ENCODE results near the gene CALHM3. TPM values are rescaled to one million over a fixed set of nuclear protein-coding genes. Genes with fewer than 3 reads are reported as not detected.

Gene CALHM3
- total RNA-seq, 1 donor from 2014 or later = not detected

DNA sequence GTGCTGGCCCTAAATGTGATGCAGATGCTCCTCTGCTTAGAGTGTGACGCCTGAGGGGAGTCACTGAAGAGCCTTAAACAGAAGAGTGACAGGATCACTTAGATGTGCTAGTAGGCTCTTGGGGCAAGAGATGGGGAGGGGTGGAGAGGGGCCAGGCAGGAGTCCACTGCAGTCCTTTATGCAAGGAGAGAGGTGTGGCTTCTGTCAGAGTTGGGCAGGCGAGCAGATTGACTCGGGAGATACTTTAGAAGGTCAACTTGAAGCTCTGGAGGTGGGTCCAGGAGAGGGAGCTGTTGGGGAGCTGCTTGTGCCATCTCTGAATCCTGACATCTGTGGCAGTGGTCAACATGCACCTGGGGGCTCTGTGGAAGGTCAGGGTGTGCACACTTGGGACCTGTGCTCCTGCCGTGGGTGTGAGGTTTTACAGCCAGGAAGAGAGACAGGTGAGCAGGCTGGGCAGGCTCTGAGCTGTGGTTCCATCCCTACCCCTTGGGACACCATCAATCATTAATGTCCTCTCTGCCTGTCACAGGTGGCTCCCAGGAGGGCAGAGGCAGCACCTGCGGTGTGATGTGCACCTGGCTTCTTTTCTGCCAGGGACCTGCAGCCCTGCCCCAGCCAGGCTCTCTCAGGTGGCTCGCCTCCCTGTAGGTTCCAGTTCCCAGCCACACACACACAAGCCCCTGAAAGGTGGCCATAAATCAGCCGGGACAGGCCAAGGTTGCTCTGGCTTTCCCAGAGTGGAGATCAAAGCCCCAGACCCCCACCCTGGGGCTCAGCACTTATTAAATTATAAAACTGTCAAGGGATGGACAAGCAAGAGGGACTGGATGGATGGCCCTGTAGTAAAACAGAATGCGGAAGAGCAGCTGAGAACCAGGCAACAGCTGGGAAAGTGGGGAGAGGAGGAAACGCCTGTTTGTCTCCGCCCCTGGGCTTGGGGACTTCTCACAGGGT is 28.5 kb upstream of the CALHM3 start:
- H3K27ac ChIP-seq (ENCODE audit: low read depth, low read length) = no peak overlapping the region
- FAIRE-seq = no peak
- Mint-ChIP-seq H3K9me3 (ENCODE audit: unreplicated experiment) (peaks cover 9% of the 10 kb centered on the region), H3K4me3 (ENCODE audit: unreplicated experiment) (no peak overlapping the region), H3K36me3 (ENCODE audit: low read depth, unreplicated experiment) (peaks cover 2% of the 10 kb centered on the region), H3K27ac (ENCODE audit: unreplicated experiment) (no peak overlapping the region), H3K27me3 (ENCODE audit: low read depth, unreplicated experiment) (peaks cover 62% of the 10 kb centered on the region), H3K4me1 (ENCODE audit: low read depth, unreplicated experiment) (peaks cover 11% of the 10 kb centered on the region)
- no peak overlapping the region for H3K4me3 ChIP-seq (ENCODE audit: insufficient read depth, low read depth, low read length)
- H3K36me3 ChIP-seq (ENCODE audit: insufficient read depth, low read length) = no peaks in the 10 kb centered on the region
- no peak overlapping the region for H3K4me2 ChIP-seq (ENCODE audit: low read length)
- H3K27me3 ChIP-seq (ENCODE audit: insufficient read depth, low read length) = peaks cover 79% of the 10 kb centered on the region
- no peak for DNase-seq (ENCODE audit: low read depth)
- no peak overlapping the region for H2AFZ ChIP-seq (ENCODE audit: low read depth, low read length)
- peaks cover 61% of the 10 kb centered on the region for H4K20me1 ChIP-seq (ENCODE audit: insufficient read depth, low read length)
- H3K79me2 ChIP-seq (ENCODE audit: insufficient read depth, low read length) = no peaks in the 10 kb centered on the region
- H3K9ac ChIP-seq (ENCODE audit: low read length) = no peak overlapping the region
- no peaks in the 10 kb centered on the region for H3K9me3 ChIP-seq (ENCODE audit: insufficient read depth, low read depth, low read length)
- peaks cover 5% of the 10 kb centered on the region for H3K4me1 ChIP-seq (ENCODE audit: insufficient read depth, low read length)
- TF ChIP-seq EZH2 (IDR thresholded peaks at IDR 0.05; ENCODE audit: insufficient read depth, low read length) = no peak
- TF ChIP-seq, protein P1, sequence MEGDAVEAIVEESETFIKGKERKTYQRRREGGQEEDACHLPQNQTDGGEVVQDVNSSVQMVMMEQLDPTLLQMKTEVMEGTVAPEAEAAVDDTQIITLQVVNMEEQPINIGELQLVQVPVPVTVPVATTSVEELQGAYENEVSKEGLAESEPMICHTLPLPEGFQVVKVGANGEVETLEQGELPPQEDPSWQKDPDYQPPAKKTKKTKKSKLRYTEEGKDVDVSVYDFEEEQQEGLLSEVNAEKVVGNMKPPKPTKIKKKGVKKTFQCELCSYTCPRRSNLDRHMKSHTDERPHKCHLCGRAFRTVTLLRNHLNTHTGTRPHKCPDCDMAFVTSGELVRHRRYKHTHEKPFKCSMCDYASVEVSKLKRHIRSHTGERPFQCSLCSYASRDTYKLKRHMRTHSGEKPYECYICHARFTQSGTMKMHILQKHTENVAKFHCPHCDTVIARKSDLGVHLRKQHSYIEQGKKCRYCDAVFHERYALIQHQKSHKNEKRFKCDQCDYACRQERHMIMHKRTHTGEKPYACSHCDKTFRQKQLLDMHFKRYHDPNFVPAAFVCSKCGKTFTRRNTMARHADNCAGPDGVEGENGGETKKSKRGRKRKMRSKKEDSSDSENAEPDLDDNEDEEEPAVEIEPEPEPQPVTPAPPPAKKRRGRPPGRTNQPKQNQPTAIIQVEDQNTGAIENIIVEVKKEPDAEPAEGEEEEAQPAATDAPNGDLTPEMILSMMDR (IDR thresholded peaks at IDR 0.05; ENCODE audit: insufficient read depth, low read depth, low read length) = no peak

DNA sequence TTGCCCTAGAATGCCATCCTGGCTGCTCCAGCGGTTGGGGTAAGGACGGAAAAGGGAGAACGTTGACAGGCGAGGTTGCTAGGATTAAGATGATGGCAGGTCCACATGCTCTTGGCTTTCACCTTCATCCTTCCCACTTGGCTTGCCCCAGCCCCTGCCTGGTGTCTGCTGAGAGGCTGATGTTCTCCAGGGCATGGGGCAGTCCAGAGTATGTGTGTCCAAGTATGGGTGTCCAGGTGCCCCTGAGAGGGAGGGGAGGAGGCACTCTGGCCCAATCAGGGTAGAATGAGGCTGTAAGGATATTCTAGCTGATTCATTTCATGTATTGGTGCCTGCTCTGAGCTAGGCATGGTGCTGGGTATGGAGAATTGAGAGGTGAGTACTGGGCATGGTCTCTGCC is 27.0 kb upstream of the CALHM3 start:
- no peak overlapping the region for H3K27ac Mint-ChIP-seq (ENCODE audit: unreplicated experiment)
- Histone ChIP-seq H3K79me2 (ENCODE audit: insufficient read depth, low read length) (no peaks in the 10 kb centered on the region), H3K4me1 (ENCODE audit: insufficient read depth, low read length) (peaks cover 5% of the 10 kb centered on the region), H3K27ac (ENCODE audit: low read depth, low read length) (no peak overlapping the region), H4K20me1 (ENCODE audit: insufficient read depth, low read length) (peaks cover 65% of the 10 kb centered on the region), H3K9me3 (ENCODE audit: insufficient read depth, low read depth, low read length) (no peaks in the 10 kb centered on the region), H3K4me3 (ENCODE audit: insufficient read depth, low read depth, low read length) (no peak overlapping the region), H3K36me3 (ENCODE audit: insufficient read depth, low read length) (no peaks in the 10 kb centered on the region), H3K9ac (ENCODE audit: low read length) (no peak overlapping the region), H3K27me3 (ENCODE audit: insufficient read depth, low read length) (peaks cover 76% of the 10 kb centered on the region), H2AFZ (ENCODE audit: low read depth, low read length) (no peak overlapping the region), H3K4me2 (ENCODE audit: low read length) (no peak overlapping the region)
- H3K4me3 Mint-ChIP-seq (ENCODE audit: unreplicated experiment) = no peak overlapping the region
- H3K27me3 Mint-ChIP-seq (ENCODE audit: low read depth, unreplicated experiment) = peaks cover 53% of the 10 kb centered on the region
- no peak for DNase-seq (ENCODE audit: low read depth)
- FAIRE-seq = no peak
- peaks cover 2% of the 10 kb centered on the region for H3K9me3 Mint-ChIP-seq (ENCODE audit: unreplicated experiment)
- no peaks in the 10 kb centered on the region for H3K36me3 Mint-ChIP-seq (ENCODE audit: low read depth, unreplicated experiment)
- no peak for TF ChIP-seq EZH2 (IDR thresholded peaks at IDR 0.05; ENCODE audit: insufficient read depth, low read length)
- TF ChIP-seq, protein P1 (IDR thresholded peaks at IDR 0.05; ENCODE audit: insufficient read depth, low read depth, low read length) = no peak
- H3K4me1 Mint-ChIP-seq (ENCODE audit: low read depth, unreplicated experiment) = peaks cover 13% of the 10 kb centered on the region
